OCI-LY3 (cell line): ENCODE measurements around the gene GLOD4.
"Not testable (repeated sequence)": the region's sequence is repeated elsewhere in the genome, so short reads cannot be mapped to it uniquely, and the experiment has no call there.

Source experiments
- H2AFZ ChIP-seq: fragments of 200-600, 300-600 bp; shearing (Covaris generic); 2 replicates; pipeline ENCODE4 v1.6.0; 2014; ENCODE audit warnings: antibody characterized with exemption, low read depth, low read length
- H3K27ac ChIP-seq: fragments of 200-600, 300-600 bp; sonication (generic); 2 replicates; pipeline ENCODE4 v1.5.1; 2014; ENCODE audit warnings: mild to moderate bottlenecking, low read length, moderate library complexity, mixed read lengths
- H3K27me3 ChIP-seq: fragments of 200-600, 300-600 bp; sonication (generic); 2 replicates; pipeline ENCODE4 v1.6.1; 2014; ENCODE audit warnings: low read depth, low read length, mixed read lengths
- H3K36me3 ChIP-seq: fragments of 200-600, 300-600 bp; sonication (generic); replicated peaks from 2 replicates; pipeline ENCODE3; 2014; ENCODE audit warnings: low read depth, low read length, mixed read lengths
- H3K4me1 ChIP-seq: fragments of 300-600, 200-600 bp; sonication (generic); 2 replicates; pipeline ENCODE4 v1.6.1; 2014; ENCODE audit warnings: low read length, mixed read lengths
- H3K4me2 ChIP-seq: fragments of 200-600, 300-600 bp; sonication (generic); 2 replicates; pipeline ENCODE4 v1.6.1; 2014; ENCODE audit warnings: low read length, mixed read lengths
- H3K4me3 ChIP-seq: fragments of 300-600, 200-600 bp; sonication (generic); 2 replicates; pipeline ENCODE4 v1.5.1; 2014; ENCODE audit warnings: antibody characterized with exemption, mild to moderate bottlenecking, low read length, moderate library complexity
- H3K79me2 ChIP-seq: fragments of 300-600, 200-600 bp; shearing (Covaris generic); 2 replicates; pipeline ENCODE4 v1.6.1; 2014; ENCODE audit warnings: mild to moderate bottlenecking, low read length, mixed read lengths
- H3K9ac ChIP-seq: fragments of 300-600, 200-600 bp; shearing (Covaris generic); 2 replicates; pipeline ENCODE4 v1.6.0; 2014; ENCODE audit warnings: mild to moderate bottlenecking, low read length, moderate library complexity
- H3K9me3 ChIP-seq: fragments of 200-600, 300-600 bp; shearing (Covaris generic); 2 replicates; pipeline ENCODE4 v1.6.1; 2014; ENCODE audit warnings: low read length, mixed read lengths; ENCODE audit not compliant: insufficient read depth
- H4K20me1 ChIP-seq: fragments of 200-600, 300-600 bp; sonication (generic); 2 replicates; pipeline ENCODE4 v1.6.1; 2016; ENCODE audit warnings: low read length, mixed read lengths; ENCODE audit not compliant: insufficient read depth
- CTCF ChIP-seq: fragments of 200-600, 300-600 bp; sonication (generic); IDR thresholded peaks from 2 replicates; pipeline ENCODE4 v1.5.1; 2014; ENCODE audit warnings: antibody characterized with exemption, low read length, low read depth
- EZH2phosphoT487 ChIP-seq: fragments of 200-600 bp; shearing (Covaris generic); IDR thresholded peaks from 2 replicates; pipeline ENCODE4 v1.6.1; 2018; ENCODE audit warnings: antibody characterized with exemption, mixed run types, low read depth

Gene GLOD4, protein sequence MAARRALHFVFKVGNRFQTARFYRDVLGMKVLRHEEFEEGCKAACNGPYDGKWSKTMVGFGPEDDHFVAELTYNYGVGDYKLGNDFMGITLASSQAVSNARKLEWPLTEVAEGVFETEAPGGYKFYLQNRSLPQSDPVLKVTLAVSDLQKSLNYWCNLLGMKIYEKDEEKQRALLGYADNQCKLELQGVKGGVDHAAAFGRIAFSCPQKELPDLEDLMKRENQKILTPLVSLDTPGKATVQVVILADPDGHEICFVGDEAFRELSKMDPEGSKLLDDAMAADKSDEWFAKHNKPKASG

DNA sequence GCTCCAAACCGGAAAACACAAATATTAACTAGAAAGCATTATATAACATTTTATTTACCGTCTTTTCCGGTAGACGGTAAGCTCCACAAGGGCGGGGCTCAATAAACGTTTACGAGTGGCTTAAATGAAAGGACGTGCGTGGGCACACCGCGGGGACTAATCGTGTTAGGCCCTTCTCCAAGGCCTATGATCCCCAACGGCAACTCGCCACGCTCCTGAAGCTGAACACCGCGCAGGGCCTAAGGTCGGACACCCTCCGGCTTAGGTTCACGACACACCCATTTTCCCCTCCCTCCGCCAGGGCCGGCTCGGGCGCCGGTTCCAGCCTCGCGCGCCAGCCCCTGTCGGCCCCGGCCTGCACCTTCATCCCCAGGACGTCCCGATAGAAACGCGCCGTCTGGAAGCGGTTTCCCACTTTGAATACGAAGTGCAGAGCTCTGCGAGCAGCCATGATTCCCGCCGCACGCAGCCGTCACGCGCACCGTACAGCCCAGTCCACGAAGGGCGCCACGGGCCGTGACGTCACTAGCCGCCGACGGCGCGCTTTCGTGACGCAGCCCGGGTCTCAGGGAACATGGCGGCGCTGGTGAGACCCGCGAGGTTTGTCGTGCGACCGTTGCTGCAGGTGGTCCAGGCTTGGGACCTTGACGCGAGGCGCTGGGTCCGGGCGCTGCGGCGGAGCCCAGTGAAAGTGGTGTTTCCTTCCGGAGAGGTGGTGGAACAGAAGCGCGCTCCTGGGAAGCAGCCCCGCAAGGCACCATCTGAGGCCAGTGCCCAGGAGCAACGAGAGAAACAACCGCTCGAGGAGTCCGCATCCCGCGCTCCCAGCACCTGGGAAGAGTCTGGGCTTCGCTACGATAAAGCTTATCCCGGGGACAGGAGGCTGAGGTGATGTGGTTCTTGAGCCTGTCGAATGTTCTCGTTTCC, at the start of gene GLOD4, which contains the start of gene MRM3:
Gene GLOD4, minus strand, starts transcription at position 476 of the 927 bp plus-strand sequence. Its CDS starts 25 bp downstream, at position 451.
Gene MRM3, plus strand, starts transcription at position 549 of the 927 bp plus-strand sequence. Its CDS starts 26 bp downstream, at position 575.
- Histone ChIP-seq H3K79me2 (peaks cover 63% of the 10 kb centered on the region), H3K4me2 (peak within 1 kb of the TSS; percentile 94), H3K27me3 (no peaks in the 10 kb centered on the region), H3K4me1 (peaks cover 12% of the 10 kb centered on the region), H3K4me3 (peak within 1 kb of the TSS; percentile 96), H3K36me3 (peaks cover 9% of the 10 kb centered on the region), H2AFZ (peak within 1 kb of the TSS; percentile 61; the same call in 1 of the 2 replicates), H3K27ac (peak within 1 kb of the TSS; percentile 40), H3K9ac (peak within 1 kb of the TSS; percentile 81), H3K9me3 (no peaks in the 10 kb centered on the region), H4K20me1 (no peaks in the 10 kb centered on the region)
- TF ChIP-seq EZH2phosphoT487 (no peak), CTCF (no peak)

- Histone ChIP-seq H3K4me3 (no peak overlapping the region), H3K9me3 (no peaks in the 10 kb centered on the region), H3K9ac (no peak overlapping the region), H4K20me1 (no peaks in the 10 kb centered on the region), H3K36me3 (no peaks in the 10 kb centered on the region), H3K27ac (no peak overlapping the region), H3K4me1 (no peaks in the 10 kb centered on the region), H3K27me3 (no peaks in the 10 kb centered on the region), H3K79me2 (no peaks in the 10 kb centered on the region), H2AFZ (no peak overlapping the region), H3K4me2 (no peak overlapping the region)
- TF ChIP-seq CTCF = no peak
- TF ChIP-seq EZH2phosphoT487 = no peak
Measured at GRCh38 chr17:830950-831349, 48.9 kb upstream of the GLOD4 start.

- no peak overlapping the region for H3K4me3 ChIP-seq
- H3K36me3 ChIP-seq = no peaks in the 10 kb centered on the region
- H3K27me3 ChIP-seq = no peaks in the 10 kb centered on the region
- TF ChIP-seq CTCF = no peak
- TF ChIP-seq EZH2phosphoT487 = no peak
- no peak overlapping the region for H3K9ac ChIP-seq
- H2AFZ ChIP-seq = no peak overlapping the region
- no peaks in the 10 kb centered on the region for H3K79me2 ChIP-seq
- H3K27ac ChIP-seq = no peak overlapping the region
- H3K4me1 ChIP-seq = no peaks in the 10 kb centered on the region
- no peaks in the 10 kb centered on the region for H4K20me1 ChIP-seq
- no peak overlapping the region for H3K4me2 ChIP-seq
- no peaks in the 10 kb centered on the region for H3K9me3 ChIP-seq
Measured at GRCh38 chr17:830381-830780, 48.3 kb upstream of the GLOD4 start.

DNA sequence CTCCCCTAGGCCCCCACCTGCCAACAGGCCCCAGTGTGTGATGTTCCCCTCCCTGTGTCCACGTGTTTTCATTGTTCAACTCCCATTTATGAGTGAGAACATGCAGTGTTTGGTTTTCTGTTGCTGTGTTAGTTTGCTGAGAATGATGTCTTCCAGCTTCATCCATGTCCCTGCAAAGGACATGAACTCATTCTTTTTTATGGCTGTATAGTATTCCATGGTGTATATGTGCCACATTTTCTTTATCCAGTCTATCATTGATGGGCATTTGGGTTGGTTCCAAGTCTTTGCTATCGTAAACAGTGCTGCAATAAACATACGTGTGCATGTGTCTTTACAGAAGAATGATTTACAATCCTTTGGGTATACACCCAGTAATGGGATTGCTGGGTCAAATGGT, 47.5 kb upstream of the GLOD4 start:
- not testable (repeated sequence) for H3K27ac ChIP-seq, H3K4me1 ChIP-seq, H3K9me3 ChIP-seq, H3K4me2 ChIP-seq, H4K20me1 ChIP-seq, H3K27me3 ChIP-seq, H3K9ac ChIP-seq, H3K4me3 ChIP-seq, H2AFZ ChIP-seq, H3K79me2 ChIP-seq, H3K36me3 ChIP-seq
